M059J (cell line): ENCODE measurements around the gene PRND. TPM values are rescaled to one million over a fixed set of nuclear protein-coding genes. Genes with fewer than 3 reads are reported as not detected.

Source experiments
- total RNA-seq: library from RNA; depleted of rRNA; stranded (reverse); fragments of >200 nt; shearing (Covaris generic); gene quantifications from 2 replicates; pipeline ENCODE4 v1.2.3, GENCODE V29; 2014; rRNA removed

Gene PRND
- total RNA-seq, 1 experiment from 2014 or later, result not detected

Other genes with a start within 250 kb of the PRND start
- 345 and 416 TPM in 2 replicates for gene PRNP, start 35.5 kb upstream of the PRND start, total RNA-seq
- gene RASSF2, start 101.7 kb downstream of the PRND start, total RNA-seq, result 3.7 and 5.6 TPM in 2 replicates